ENCODE measurements around the gene XRCC6.

The XRCC6 gene

DNA sequence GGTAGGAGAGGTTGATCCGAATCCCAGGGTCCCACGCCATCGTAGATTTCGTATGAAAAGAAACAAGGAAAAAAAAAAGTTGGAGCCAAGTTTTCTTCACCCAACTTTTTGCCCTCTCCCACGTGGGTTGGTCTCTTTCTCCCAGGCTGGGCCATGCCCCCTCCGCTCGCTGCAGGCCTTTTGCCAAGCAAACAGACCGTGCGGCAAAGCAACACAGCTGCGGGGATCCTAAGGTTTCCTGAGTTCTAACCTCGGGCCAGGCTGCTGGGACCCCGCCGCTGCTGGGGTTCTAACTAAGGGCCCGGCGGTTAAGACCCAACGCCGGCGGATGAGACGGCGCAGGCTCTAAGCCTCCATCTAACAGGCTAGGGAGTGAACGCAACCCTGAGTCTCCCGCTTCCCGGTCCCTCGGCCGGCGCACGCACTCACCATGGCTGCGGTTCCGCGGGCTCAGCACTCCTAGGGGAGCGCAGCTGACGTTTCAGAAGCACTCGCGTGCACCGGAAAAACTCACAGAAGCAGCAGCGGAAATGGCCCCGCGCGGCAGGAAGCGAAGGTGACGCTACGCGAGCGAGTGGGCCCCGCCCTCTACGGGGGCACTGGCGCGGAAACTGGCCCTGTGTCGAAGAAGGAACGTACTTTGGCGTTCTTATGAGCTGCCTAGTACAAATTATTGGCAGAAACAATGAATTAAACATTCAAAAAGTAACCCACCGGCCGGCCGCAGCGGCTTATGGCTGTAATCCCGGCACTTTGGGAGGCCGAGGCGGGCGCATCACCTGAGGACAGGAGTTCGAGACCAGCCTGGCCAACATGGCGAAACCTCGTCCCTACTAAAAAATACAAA lies 67.5 kb downstream of the XRCC6 start, which contains the start of gene SNU13:
Gene SNU13 (minus strand): TSS at position 503 of the 847 bp plus-strand sequence. CDS start 71 bp downstream, at position 432.
- peak; percentile 88 for DNase-seq

DNA sequence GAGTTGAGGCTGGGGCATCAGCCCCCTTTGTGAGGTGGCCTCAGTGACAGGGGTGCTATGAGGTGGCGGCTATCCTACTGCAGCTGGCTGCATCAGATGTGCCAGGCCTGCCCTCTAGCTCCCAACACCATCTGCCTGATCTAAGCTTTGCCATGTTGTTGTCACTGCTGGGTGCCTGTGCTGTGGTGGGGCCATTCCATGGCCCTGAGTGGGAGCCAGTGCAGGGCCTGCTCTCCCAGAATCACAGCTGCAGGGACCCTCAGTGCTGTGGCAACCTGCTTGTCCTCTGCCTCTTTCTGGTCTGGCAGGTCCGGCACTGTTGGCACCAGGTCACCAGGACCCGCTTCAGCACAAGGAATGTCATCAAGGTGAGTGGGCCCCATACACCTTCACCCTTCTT lies 69.4 kb downstream of the XRCC6 start:
- no peak for DNase-seq

DNA sequence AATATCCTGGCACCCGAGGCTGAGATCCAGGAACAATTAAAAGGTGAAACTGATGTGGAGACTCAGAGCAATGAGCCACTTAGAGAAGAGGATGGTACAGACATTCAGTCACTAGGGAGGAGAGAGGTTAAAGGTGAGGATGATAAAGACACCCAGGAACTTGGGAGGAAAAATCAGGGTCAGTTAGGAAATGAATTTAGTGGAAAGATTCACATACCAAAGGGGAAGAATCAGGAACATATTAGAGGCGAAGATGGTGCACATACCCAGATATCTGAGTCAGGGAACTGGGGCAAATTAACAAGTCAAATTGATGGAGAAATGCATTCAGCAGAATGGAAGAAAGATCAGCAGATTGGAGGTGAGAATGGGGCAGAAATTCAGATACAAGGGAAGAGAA lies 74.1 kb downstream of the XRCC6 start:
- DNase-seq, result no peak

DNA sequence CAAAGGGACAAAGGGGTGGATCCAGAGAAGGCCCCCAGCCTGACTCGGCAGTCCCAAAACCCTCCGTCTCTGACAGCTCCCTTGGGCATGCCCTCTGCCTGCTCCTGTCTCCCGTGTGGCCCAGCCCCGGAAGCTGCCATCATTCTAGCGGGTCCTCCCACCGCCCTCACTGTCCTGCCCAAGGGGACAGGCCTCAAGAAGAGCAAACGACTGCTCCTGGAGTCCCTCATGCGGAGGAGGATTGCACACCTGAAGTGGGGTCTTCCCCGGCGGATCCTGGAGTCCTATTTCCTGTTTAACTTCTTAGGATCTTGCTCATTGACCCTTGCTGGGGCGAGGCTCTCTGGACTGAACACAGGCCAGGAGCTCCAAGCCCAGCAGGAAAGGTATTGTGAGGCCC lies 75.6 kb downstream of the XRCC6 start:
- DNase-seq, result no peak

DNA sequence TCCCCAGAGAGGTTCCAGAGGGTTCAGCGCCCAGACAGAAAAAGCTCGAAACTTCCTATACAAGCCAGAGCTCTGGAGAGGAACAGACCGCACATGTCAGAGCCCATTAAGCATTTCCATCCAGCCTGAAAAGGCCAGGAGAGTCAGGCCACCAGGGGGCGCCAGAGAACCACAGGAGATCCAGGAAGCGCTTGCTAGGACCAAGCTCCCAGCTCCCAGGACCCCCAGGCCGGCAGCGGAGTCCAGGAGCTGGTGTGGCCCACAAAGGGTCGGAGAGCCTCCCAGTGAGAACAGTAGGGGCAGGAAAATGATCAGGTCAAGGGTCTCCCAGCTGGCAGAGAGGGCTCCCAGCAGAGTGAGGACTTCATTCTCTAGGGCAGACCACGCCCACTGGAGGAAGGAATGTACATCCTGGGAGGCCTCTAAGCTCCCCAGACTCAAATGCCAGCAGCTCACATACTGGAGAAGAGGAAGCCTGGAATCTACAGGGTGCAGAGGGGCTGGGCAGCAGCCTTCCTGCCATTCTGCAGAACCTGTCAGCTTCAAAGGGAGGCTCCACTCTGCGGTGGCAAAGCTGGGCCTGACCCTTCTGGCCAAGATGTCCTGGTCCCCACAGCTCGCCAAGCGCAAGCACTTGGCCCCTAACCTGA lies 76.2 kb downstream of the XRCC6 start:
- peak; percentile 85 for DNase-seq

DNA sequence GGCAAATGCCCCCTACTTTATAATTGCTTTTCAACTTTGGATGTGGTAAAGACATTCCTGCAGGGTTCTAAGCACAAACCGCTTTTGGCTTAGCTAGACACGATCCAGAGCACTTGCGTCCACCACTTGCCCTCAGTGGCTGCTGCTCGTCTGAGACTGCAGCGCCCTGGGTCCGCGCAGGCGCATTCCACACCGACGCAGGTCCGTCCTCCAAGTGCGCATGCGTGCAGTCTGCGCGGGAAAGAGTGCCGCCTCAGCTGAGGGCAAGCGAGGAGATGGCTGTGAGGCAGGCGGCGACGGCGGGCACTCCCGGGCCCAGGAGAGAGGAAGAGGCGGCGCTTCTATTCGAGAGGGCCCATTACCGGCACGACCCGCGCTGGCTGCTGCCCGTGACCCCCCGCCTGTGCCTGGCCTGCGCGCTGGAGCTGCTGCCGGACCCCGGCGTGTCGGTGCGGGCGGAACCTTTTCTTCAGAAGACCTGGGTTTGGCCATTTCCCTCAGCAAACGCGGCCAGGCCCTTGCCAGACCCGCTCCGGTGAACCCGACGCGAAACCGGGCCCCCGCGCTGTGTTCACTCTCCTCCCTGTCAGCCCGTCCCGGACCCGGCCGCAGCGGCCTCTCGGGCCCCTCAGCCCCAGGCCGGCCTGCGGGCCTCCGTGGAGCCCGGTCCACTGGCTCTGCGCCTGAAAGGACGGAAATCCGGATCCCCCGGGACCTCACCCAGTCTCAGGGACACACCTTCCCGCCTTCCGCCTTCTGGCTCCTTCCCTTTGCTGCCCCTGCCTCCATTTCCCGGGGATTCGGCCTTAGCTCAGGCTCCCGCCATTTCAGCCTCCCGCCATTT lies 78.4 kb downstream of the XRCC6 start, which contains the start of gene MEI1:
Gene MEI1 (plus strand): TSS at position 240 of the 844 bp plus-strand sequence. CDS start 36 bp downstream, at position 276.
- peak; percentile 89 for DNase-seq

DNA sequence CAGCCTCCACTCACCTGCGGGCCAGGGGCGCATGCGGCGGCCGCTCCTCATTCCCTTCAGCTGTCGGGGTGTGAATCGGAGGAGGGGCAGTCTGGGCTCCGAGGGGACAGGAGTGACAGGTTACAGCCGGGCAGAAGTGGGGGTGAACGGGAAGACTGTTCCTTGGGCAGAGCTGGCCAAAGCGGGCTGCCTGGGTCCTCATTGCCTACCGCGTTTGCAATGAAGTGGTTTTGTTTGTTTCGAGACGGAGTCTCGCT lies 78.9 kb downstream of the XRCC6 start:
- no peak for DNase-seq

DNA sequence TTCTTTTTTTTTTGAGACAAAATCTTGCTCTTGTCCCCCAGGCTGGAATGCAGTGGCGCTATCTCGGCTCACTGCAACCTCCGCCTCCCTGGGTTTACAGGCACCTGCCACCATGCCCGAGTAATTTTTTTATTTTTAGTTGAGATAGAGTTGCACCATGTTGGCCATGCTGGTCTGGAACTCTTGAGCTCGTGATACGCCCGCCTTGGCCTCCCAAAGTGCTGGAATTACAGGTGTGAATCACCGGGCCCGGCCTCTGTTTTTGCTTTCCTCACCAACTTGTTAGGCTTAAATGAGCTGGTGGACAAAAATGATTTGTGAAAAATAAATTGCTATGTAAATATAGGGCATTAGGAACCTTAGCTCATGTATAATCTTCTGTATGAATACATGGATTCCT lies 81.7 kb downstream of the XRCC6 start:
- no peak for DNase-seq

DNA sequence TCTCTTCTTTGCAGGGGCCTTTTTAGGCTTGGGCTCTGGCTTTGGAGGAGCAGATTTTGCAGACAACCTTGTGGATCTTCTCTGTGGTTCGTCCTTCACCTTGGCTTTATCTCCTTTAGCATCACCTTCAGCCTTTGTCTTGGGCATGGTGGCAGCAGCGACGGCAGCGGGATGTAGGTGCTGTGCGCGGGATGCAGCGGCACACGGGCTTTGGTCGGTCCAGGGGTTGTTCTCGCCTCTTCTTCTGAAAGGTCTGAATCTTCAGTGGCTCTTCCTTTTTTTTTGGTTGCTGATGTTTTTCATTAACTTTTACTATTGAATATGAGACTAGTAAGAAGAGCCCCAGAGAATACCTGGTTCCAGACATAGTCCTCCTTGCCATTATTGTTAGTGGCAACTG lies 88.2 kb downstream of the XRCC6 start:
- DNase-seq, result no peak

DNA sequence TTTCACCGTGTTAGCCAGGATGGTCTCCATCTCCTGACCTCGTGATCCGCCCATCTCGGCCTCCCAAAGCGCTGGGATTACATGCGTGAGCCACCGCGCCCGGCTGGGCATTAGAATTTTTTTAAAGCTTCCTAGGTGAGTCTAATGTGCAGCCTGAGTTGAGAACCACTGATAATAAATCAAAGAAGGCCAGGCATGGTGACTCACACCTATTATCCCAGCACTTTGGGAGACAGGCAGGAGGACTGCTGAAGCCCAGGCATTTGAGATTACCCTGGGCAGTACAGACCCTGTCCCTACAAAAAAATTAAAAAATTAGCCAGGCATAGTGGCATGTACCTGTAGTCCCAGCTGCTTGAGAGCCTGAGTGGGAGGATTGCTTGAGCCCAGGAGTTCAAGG lies 91.9 kb downstream of the XRCC6 start:
- no peak for DNase-seq

Data from activated CD4-positive, alpha-beta T cell treated with anti-CD3 and anti-CD28 coated beads for 1 hour (primary cell).